Measurements from ENCODE around the gene VSX1. TPM values are rescaled to one million over a fixed set of nuclear protein-coding genes. Genes with fewer than 3 reads are reported as not detected.
A peak's percentile ranks its signal among the peaks of the same experiment; 100 is the strongest.

The VSX1 gene
- total RNA-seq, 2 experiments from 2014 or later: not detected

GRCh38 chr20:25085756-25086495, 4.0 kb upstream of the VSX1 start:
- peaks cover 31% of the 10 kb centered on the region for H3K4me1 Mint-ChIP-seq
- POLR2A ChIA-PET: interaction anchor here (0.6 kb wide), 1 partner anchor 342 kb away, joined by 3 read pairs; no protein-coding TSS in a partner anchor
- peaks cover 36% of the 10 kb centered on the region for H3K27me3 Mint-ChIP-seq
- no peak overlapping the region for H3K27ac Mint-ChIP-seq
- H3K9me3 Mint-ChIP-seq (ENCODE audit: low read depth): no peaks in the 10 kb centered on the region
- intact Hi-C loops (cut with DNase I, micrococcal nuclease): loop anchor here in 1 of 2 experiments (2.0 kb wide), 1 partner anchor 93 kb away; no protein-coding TSS in a partner anchor
- DNase-seq: no peak
- no peaks in the 10 kb centered on the region for H3K36me3 Mint-ChIP-seq (ENCODE audit: low read depth)
- H3K4me3 Mint-ChIP-seq: no peak overlapping the region
- CTCF ChIA-PET: interaction anchor here (0.6 to 2.5 kb wide), 3 partner anchors 9 to 91 kb away, joined by 4 to 8 read pairs (median 6); no protein-coding TSS in a partner anchor
- no peak for ATAC-seq

DNA sequence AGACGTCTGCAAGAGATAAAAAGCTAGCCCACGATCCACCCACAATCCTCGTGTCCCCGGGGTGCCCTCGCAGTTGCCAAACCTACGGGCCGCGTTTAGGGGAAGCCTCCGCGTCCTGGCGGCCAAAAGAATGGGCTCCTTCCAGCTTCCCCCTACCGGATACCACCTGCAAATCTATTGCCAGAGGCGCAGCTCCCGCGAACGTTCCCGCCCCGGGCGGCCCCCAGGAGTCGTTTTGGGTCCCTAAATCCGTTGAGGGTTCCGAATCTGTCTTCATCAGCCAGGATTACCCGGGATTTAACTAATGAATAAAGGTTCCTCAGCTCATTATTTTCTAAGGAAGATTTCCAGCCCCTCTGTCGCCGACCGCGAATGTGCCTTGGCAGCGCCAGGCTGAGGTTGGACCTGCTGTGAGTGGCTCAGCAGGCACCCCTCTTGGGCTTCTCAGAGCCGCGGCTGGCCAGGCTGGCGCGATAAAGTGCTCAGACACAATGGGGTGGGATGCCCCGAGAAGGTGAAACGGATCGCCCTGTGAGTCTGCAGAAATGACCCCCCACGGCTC, 2.8 kb upstream of the VSX1 start:
- peak; percentile 28 for DNase-seq
- Mint-ChIP-seq H3K27me3 (peaks cover 47% of the 10 kb centered on the region), H3K4me3 (no peak overlapping the region), H3K36me3 (ENCODE audit: low read depth) (peaks cover 2% of the 10 kb centered on the region), H3K9me3 (ENCODE audit: low read depth) (no peaks in the 10 kb centered on the region), H3K4me1 (peaks cover 19% of the 10 kb centered on the region), H3K27ac (no peak overlapping the region)
- intact Hi-C loops (cut with DNase I, micrococcal nuclease): loop anchor here (2.0 to 5.0 kb wide), 6 partner anchors 78 to 1123 kb away; partner anchors contain the start of genes APMAP (in 2 of the 2), ABHD12 (in 1 of the 2) and ENTPD6 (in 1 of the 2)
- ATAC-seq: no peak
- CTCF ChIA-PET: interaction anchor here (0.7 to 2.5 kb wide), 8 partner anchors 16 to 152 kb away, joined by 3 to 8 read pairs (median 3); no protein-coding TSS in a partner anchor
- POLR2A ChIA-PET: no interaction called here

- peaks cover 2% of the 10 kb centered on the region for H3K36me3 Mint-ChIP-seq (ENCODE audit: low read depth)
- POLR2A ChIA-PET: no interaction called here
- no peaks in the 10 kb centered on the region for H3K9me3 Mint-ChIP-seq (ENCODE audit: low read depth)
- peaks cover 52% of the 10 kb centered on the region for H3K27me3 Mint-ChIP-seq
- ATAC-seq: peak; percentile 63
- peaks cover 17% of the 10 kb centered on the region for H3K4me1 Mint-ChIP-seq
- H3K4me3 Mint-ChIP-seq: peak overlapping the region; percentile 47
- DNase-seq: peak; percentile 71
- CTCF ChIA-PET: interaction anchor here (0.7 to 2.5 kb wide), 12 partner anchors 10 to 152 kb away, joined by 3 to 8 read pairs (median 3); no protein-coding TSS in a partner anchor
- no peak overlapping the region for H3K27ac Mint-ChIP-seq
- intact Hi-C loops (cut with DNase I, micrococcal nuclease): loop anchor here (1.0 to 5.0 kb wide), 7 partner anchors 78 to 1123 kb away; partner anchors contain the start of genes APMAP (in 2 of the 2), ABHD12 (in 1 of the 2) and ENTPD6 (in 1 of the 2)
These were observed 2.1 kb upstream of the VSX1 start for GRCh38 chr20:25083773-25084625.

DNA sequence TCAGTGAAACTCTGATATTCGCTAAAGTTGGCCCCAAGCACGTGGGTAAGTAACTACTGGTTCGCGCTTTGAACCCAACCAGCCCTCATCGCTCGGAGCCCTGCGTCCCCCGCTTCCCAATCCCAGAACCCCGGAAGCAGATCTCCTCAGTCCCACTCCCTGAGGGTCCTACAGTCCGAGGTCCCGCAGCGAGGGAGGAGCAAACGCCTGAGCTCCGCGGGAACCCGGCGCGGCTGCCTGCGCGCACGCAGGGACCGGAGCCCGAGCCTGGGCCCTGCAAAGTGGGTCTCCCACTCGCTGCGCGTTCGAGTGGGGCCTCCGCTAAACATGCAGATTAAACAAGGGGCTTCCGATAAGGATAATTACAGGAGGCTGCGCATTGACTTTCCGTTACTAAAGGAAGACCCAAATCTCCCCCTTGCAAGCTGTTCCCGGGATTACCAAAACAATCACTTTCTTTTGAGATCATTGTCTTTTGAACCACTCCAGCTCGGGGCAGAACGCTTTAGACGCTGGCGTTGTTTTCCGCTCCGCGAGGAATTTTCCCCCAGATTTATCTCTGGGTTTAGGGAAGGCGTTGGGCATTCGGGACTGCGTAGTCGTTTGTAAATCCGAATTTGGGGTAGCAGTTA, 1.3 kb upstream of the VSX1 start:
- Mint-ChIP-seq H3K27me3 (peaks cover 59% of the 10 kb centered on the region), H3K4me1 (peaks cover 18% of the 10 kb centered on the region), H3K9me3 (ENCODE audit: low read depth) (no peaks in the 10 kb centered on the region), H3K36me3 (ENCODE audit: low read depth) (peaks cover 2% of the 10 kb centered on the region), H3K4me3 (peak overlapping the region; percentile 47), H3K27ac (no peak overlapping the region)
- ATAC-seq: no peak
- no peak for DNase-seq
- CTCF ChIA-PET: interaction anchor here (0.7 to 2.0 kb wide), 7 partner anchors 9 to 177 kb away, joined by 3 to 5 read pairs (median 3); no protein-coding TSS in a partner anchor
- POLR2A ChIA-PET: no interaction called here
- intact Hi-C loops (cut with DNase I, micrococcal nuclease): loop anchor here (1.0 to 5.0 kb wide), 6 partner anchors 79 to 1124 kb away; partner anchors contain the start of genes APMAP (in 2 of the 2), ABHD12 (in 1 of the 2) and ENTPD6 (in 1 of the 2)

GRCh38 chr20:25082498-25082873, 545 bp upstream of the VSX1 start:
- no peaks in the 10 kb centered on the region for H3K9me3 Mint-ChIP-seq (ENCODE audit: low read depth)
- peaks cover 65% of the 10 kb centered on the region for H3K27me3 Mint-ChIP-seq
- peaks cover 2% of the 10 kb centered on the region for H3K36me3 Mint-ChIP-seq (ENCODE audit: low read depth)
- intact Hi-C loops (cut with DNase I, micrococcal nuclease): loop anchor here (5.0 kb wide), 5 partner anchors 80 to 1125 kb away; partner anchors contain the start of genes APMAP (in 2 of the 2), ABHD12 (in 1 of the 2) and ENTPD6 (in 1 of the 2)
- no peak for DNase-seq
- ATAC-seq: no peak
- POLR2A ChIA-PET: no interaction called here
- H3K27ac Mint-ChIP-seq: no peak overlapping the region
- CTCF ChIA-PET: interaction anchor here (0.7 to 2.0 kb wide), 5 partner anchors 9 to 177 kb away, joined by 3 to 5 read pairs (median 5); no protein-coding TSS in a partner anchor
- H3K4me3 Mint-ChIP-seq: no peak overlapping the region
- peaks cover 23% of the 10 kb centered on the region for H3K4me1 Mint-ChIP-seq

DNA sequence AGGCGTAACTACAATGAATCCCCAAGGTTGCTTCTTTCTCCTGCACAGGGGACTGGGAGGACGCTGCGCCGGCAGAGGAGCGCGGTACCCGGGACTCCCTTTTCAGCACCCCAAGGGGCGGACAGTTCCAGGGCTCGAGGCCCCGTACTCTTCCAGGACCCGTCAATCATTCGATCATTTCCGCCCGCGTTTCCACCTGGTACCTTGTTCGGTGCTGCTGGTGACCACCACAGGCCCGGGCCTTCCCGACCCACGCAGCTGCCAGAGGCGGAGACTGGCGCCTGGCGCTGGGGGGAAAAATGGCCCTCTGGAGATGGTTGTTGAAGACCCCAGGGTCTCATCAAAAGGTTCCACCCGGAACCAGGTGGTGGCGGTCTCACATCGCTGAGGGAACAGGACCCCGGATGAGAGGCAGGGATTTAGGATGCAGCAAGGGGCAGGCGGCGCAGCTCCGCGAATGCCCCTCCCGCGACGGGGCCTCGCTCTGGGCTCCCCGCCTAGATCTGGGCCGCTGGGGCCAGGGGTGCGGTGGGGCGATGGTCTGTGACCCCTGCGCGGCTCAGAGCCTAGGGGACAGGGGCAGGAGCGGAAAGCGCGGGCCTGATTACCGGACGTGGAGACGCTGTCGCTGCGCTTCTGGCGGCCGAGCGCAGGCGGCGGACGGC, 744 bp downstream of the VSX1 start:
- Mint-ChIP-seq H3K27ac (no peak overlapping the region), H3K9me3 (ENCODE audit: low read depth) (no peaks in the 10 kb centered on the region), H3K36me3 (ENCODE audit: low read depth) (peaks cover 2% of the 10 kb centered on the region), H3K27me3 (peaks cover 72% of the 10 kb centered on the region), H3K4me1 (peaks cover 31% of the 10 kb centered on the region), H3K4me3 (no peak overlapping the region)
- peak; percentile 70 for DNase-seq
- intact Hi-C loops (cut with DNase I, micrococcal nuclease): loop anchor here (5.0 kb wide), 5 partner anchors 81 to 1126 kb away; partner anchors contain the start of genes APMAP (in 2 of the 2), ABHD12 (in 1 of the 2) and ENTPD6 (in 1 of the 2)
- no peak for ATAC-seq
- CTCF ChIA-PET: interaction anchor here (0.8 kb wide), 1 partner anchor 161 kb away, joined by 3 read pairs; no protein-coding TSS in a partner anchor
- POLR2A ChIA-PET: no interaction called here

- intact Hi-C loops (cut with DNase I, micrococcal nuclease): loop anchor here in 1 of 2 experiments (10.0 kb wide), 1 partner anchor 316 kb away; the partner anchor contains the start of gene ABHD12
- POLR2A ChIA-PET: no interaction called here
- H3K27me3 Mint-ChIP-seq: peaks cover 63% of the 10 kb centered on the region
- no peaks in the 10 kb centered on the region for H3K9me3 Mint-ChIP-seq (ENCODE audit: low read depth)
- H3K4me3 Mint-ChIP-seq: no peak overlapping the region
- H3K4me1 Mint-ChIP-seq: peaks cover 26% of the 10 kb centered on the region
- CTCF ChIA-PET: interaction anchor here (1.9 kb wide), 1 partner anchor 12 kb away, joined by 7 read pairs; no protein-coding TSS in a partner anchor
- DNase-seq: no peak
- no peak for ATAC-seq
- H3K27ac Mint-ChIP-seq: no peak overlapping the region
- H3K36me3 Mint-ChIP-seq (ENCODE audit: low read depth): peaks cover 2% of the 10 kb centered on the region
These were observed 2.8 kb downstream of the VSX1 start for GRCh38 chr20:25079171-25079570.

- no peak overlapping the region for H3K27ac Mint-ChIP-seq
- POLR2A ChIA-PET: no interaction called here
- peaks cover 2% of the 10 kb centered on the region for H3K36me3 Mint-ChIP-seq (ENCODE audit: low read depth)
- H3K4me1 Mint-ChIP-seq: peaks cover 23% of the 10 kb centered on the region
- no peak overlapping the region for H3K4me3 Mint-ChIP-seq
- no peaks in the 10 kb centered on the region for H3K9me3 Mint-ChIP-seq (ENCODE audit: low read depth)
- no peak for ATAC-seq
- CTCF ChIA-PET: interaction anchor here (1.9 kb wide), 1 partner anchor 12 kb away, joined by 7 read pairs; no protein-coding TSS in a partner anchor
- H3K27me3 Mint-ChIP-seq: peaks cover 60% of the 10 kb centered on the region
- no peak for DNase-seq
- intact Hi-C loops (cut with DNase I, micrococcal nuclease): loop anchor here in 1 of 2 experiments (10.0 kb wide), 1 partner anchor 316 kb away; the partner anchor contains the start of gene ABHD12
These were observed 3.3 kb downstream of the VSX1 start for GRCh38 chr20:25078662-25079061.

- Mint-ChIP-seq H3K9me3 (ENCODE audit: low read depth) (no peaks in the 10 kb centered on the region), H3K27me3 (peaks cover 60% of the 10 kb centered on the region), H3K4me1 (peaks cover 18% of the 10 kb centered on the region), H3K27ac (no peak overlapping the region), H3K4me3 (peak overlapping the region; percentile 32), H3K36me3 (ENCODE audit: low read depth) (peaks cover 2% of the 10 kb centered on the region)
- DNase-seq: peak; percentile 36
- ATAC-seq: peak; percentile 35
- ChIA-PET CTCF (interaction anchor here (0.5 to 1.9 kb wide), 4 partner anchors 10 to 126 kb away, joined by 3 to 7 read pairs (median 3); no protein-coding TSS in a partner anchor), POLR2A (no interaction called here)
- intact Hi-C loops (cut with DNase I, micrococcal nuclease): loop anchor here in 1 of 2 experiments (10.0 kb wide), 1 partner anchor 317 kb away; the partner anchor contains the start of gene ABHD12
These were observed 4.3 kb downstream of the VSX1 start for GRCh38 chr20:25077610-25078169.
